Esophagus squamous epithelium (tissue), 4 donors: ENCODE measurements around the gene QRICH2.

ENCODE experiments used
- CTCF ChIP-seq, 6 experiments: fragments of 450-650 bp in 4 of 6; fragments of 200-600 bp in 2 of 6; sonication (generic) in 2 of 6; IDR thresholded peaks; one replicate each; pipeline ENCODE4 v1.5.1; 2016 to 2019; ENCODE audit warnings: antibody characterized with exemption in 6 of 6, mild to moderate bottlenecking in 4 of 6, moderate library complexity in 4 of 6
- POLR2A ChIP-seq, 4 donors: fragments of 450-650 bp; IDR thresholded peaks; one replicate each; pipeline ENCODE4 v1.6.1; 2017; ENCODE audit warnings: antibody characterized with exemption in 4 of 4, mild to moderate bottlenecking in 4 of 4, moderate library complexity in 3 of 4

- TF ChIP-seq POLR2A (IDR thresholded peaks at IDR 0.05), result no peak
- no peak for TF ChIP-seq CTCF (IDR thresholded peaks at IDR 0.05)
Measured at GRCh38 chr17:76273445-76274111, 34.5 kb downstream of the QRICH2 start.
